Fibroblast of mammary gland (primary cell): Measurements from ENCODE around the gene LEMD2.

Source experiments
- DNase-seq: peaks from one replicate; pipeline ENCODE4 v3.0.0-alpha.2; 2010; ENCODE audit warnings: low read depth
- H3K4me3 ChIP-seq: 2 replicates; pipeline ENCODE4 v1.5.1; 2011; ENCODE audit warnings: low read depth, mild to moderate bottlenecking, low read length, moderate library complexity; ENCODE audit not compliant: control insufficient read depth
- TF ChIP-seq, protein P1 (sequence below): conservative IDR thresholded peaks from 2 replicates; pipeline ENCODE4 v1.5.1; 2011; ENCODE audit warnings: low read depth, low read length, inconsistent platforms; ENCODE audit not compliant: control insufficient read depth, insufficient read depth

LEMD2 gene

DNA sequence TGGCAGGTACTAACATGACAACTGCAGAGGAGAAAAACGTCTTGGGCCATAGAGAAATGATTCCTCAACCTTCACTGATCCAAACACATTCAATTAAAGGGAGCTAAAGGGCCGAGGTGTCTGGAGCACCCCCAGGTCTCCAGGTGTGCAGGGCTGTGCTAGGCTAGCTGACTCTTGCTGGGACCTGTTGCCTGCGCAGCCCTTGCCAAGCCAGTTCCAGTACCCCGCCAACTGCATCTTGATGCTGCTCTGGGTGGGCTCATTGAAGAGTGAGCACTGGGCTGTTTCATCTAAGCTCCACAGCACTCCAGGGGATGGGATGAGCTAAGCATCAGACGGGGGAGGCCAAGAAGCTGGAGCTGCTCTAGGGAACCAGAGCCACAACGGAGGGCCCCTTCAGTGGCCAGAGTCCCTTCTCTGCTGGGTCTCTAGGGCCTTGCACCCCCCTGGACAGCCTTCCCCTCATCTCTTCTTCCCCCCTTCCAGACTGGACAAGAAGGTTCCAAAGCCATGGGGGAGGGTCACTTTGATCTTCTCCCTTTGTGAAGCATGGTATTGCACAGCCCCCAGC lies 15.9 kb downstream of the LEMD2 start:
- no peak for DNase-seq
- TF ChIP-seq, protein P1, sequence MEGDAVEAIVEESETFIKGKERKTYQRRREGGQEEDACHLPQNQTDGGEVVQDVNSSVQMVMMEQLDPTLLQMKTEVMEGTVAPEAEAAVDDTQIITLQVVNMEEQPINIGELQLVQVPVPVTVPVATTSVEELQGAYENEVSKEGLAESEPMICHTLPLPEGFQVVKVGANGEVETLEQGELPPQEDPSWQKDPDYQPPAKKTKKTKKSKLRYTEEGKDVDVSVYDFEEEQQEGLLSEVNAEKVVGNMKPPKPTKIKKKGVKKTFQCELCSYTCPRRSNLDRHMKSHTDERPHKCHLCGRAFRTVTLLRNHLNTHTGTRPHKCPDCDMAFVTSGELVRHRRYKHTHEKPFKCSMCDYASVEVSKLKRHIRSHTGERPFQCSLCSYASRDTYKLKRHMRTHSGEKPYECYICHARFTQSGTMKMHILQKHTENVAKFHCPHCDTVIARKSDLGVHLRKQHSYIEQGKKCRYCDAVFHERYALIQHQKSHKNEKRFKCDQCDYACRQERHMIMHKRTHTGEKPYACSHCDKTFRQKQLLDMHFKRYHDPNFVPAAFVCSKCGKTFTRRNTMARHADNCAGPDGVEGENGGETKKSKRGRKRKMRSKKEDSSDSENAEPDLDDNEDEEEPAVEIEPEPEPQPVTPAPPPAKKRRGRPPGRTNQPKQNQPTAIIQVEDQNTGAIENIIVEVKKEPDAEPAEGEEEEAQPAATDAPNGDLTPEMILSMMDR = no peak
- H3K4me3 ChIP-seq = no peak overlapping the region

DNA sequence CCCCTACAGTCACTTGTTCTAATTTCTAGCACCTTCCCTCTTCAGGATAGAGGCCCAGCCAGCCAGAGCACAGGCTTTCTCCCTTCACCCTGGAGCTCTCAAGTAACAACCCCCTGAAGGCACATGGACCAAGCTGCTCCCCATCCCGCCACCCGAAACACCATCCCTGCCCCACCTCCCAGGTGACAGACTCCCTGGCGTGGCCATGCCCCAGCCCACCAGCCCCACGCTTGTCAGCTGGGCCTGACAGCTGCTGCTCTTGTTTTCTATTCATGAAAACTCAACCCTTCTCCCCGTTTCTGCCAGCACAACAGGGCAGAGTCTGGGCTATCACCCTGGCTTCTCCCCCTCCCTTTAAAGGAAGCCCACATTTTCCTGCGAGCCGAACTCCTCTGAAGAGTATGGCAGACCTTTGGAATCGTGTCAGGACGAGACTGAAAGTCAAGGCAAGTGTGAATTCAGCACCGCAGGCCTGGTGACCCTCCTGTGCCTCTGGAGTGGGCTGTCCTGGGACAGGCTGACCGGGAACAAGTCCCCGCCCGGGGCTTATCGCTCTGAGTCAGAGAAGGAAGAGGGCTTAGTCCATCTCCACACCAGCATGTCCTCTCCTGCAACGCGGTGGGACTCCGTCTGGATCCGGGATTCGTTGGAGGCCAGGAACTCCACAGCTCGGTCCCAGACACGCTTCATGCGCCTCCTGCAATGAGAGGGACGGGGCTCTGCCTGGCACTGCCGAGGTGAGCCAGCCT lies 16.7 kb downstream of the LEMD2 start:
- H3K4me3 ChIP-seq = no peak overlapping the region
- TF ChIP-seq, protein P1 = no peak

DNA sequence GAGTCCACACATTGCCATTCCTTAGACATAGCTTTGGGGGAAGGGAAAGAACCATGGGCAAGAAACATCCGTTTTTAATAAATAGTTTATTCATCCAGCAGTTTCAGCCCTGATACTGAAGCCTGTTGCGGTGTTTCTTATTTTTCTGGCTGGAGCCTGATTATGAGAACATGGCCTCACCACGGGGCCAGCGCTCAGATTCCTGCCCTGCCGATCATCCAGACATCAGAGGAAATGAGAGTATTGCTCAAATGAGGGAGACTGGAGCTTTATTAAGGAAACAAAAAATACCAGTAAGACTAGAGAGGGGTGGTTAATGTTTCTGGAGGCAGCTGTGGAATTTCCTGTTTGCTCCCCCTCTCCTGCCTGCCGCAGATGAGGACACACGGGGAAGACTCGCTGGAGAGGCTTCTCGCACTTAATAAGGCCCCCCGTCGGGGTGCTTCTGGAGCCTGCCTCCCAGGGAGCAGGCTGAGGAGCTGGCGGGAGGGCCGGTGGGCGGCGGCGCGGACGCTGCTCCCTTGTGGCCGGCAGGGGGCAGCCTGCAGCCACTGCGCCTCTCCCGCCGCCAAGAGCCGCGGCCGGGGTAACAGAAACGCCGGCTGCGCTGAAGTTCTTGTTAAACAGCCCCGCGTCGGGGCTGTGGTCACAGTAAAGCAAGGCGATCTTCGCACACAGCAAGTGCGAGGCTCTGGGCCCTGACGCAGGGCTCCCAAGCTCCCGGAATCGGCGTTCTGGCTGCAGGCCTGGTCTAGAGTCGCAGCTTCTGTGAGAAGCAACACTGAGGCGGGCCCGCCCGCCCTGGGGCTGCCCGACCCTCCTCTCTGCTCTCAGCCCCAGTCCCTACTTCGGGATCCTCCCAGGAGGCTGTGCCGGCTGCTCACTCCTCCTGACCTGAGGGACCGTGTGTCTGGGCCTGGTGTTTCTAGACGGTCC lies 17.5 kb downstream of the LEMD2 start:
- TF ChIP-seq, protein P1 = peak; percentile 45
- DNase-seq = peak; percentile 84
- no peak overlapping the region for H3K4me3 ChIP-seq

More for the DNA sequence above, 16.7 kb downstream of the LEMD2 start:
- no peak for DNase-seq

DNA sequence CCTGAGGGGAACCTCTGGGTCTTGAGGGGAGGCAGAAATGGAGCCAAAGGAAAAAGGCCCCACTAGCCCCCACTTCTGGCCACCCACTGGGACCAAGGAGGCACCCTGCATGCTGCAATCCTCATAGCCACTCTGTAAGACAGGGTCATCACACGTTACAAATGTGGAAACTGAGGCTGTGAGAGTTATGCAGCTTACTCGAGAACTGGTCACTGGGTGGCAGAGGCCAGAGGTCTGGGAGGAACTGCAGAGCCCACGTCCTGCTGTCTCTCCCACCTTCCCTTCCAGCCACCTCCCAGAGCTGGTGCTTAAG lies 18.1 kb downstream of the LEMD2 start:
- DNase-seq = no peak
- TF ChIP-seq, protein P1 = no peak
- H3K4me3 ChIP-seq = no peak overlapping the region

DNA sequence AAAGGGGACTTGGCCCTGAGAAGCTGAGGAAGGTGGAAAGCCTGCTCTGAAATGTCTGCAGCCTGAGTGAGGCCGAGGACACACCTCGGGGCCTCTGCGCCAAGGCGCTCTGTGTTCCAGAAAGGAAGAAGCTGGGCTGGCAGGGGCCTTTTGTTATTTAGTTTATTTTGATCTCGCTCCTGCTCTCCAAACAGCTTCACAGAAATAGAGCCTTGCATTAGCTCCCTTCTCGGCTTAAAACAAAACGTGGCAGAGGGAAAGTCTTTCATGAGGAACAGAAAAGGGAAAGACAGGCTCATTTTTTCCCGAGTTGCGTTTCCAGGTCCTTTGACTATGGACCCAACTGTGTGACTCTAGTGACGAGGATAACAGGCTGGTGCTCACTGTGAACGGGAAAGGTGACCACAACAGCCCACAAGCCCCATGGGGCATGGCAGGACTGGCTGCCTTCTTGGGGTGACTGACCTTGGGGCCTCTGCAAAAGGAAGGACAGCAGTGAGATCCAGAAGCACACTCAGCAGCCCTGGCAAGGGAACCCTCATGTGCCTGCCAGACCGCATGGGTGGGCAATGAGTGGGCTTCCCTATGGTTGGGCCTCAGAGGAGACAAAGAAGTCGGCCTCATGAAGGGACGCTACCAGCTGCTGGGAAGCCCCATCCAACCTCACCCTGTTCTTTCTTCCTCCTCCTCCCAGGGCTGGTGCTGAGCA lies 18.7 kb downstream of the LEMD2 start:
- DNase-seq = no peak
- H3K4me3 ChIP-seq = no peak overlapping the region
- TF ChIP-seq, protein P1 = no peak

DNA sequence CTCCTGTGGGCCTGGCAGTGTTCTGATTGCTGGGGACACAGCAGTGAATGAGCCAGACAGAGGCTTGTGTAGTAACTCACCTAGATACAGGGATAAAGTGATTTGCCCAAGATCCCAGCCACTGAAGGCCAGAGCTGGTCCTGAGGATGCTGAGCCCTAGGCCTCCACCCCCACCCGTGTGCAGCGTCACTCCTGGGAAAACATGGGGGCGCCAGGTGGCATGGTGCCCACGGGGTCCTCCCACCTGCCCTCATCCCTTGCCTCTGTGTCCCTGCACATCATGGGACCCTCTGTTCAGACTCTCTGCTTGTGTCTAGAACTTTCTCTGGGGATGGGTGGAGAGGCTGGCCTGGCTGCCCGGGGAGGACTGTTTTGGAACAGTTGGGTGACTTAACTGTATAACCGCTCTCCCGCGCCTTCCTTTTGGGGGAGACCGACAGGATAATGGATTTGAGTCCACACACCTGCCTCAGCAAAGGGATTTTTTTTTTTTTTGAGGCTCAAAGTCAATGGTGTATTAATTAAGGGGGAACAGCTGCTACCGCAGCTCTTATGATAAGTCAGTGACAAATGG lies 19.6 kb downstream of the LEMD2 start:
- H3K4me3 ChIP-seq = no peak overlapping the region
- TF ChIP-seq, protein P1 = no peak
- DNase-seq = no peak
